OCI-LY1 (cell line): Measurements from ENCODE around the gene CELF4.

Source experiments
- H2AFZ ChIP-seq: fragments of 200-600 bp; sonication (generic), shearing (Covaris generic); 2 replicates; pipeline ENCODE4 v1.6.0; 2014; ENCODE audit warnings: antibody characterized with exemption, mild to moderate bottlenecking, low read length
- H3F3A ChIP-seq: fragments of 200-600 bp; sonication (generic), shearing (Covaris generic); 2 replicates; pipeline ENCODE4 v1.6.0; 2014; ENCODE audit warnings: mild to moderate bottlenecking, antibody characterized with exemption, low read length, moderate library complexity; ENCODE audit not compliant: insufficient read depth
- H3K27ac ChIP-seq: fragments of 200-600 bp; sonication (generic); 2 replicates; pipeline ENCODE4 v1.5.1; 2014; ENCODE audit warnings: low read length, mixed run types, mild to moderate bottlenecking, low read depth; ENCODE audit not compliant: poor library complexity, severe bottlenecking
- H3K27me3 ChIP-seq: fragments of 200-600 bp; sonication (generic); 2 replicates; pipeline ENCODE4 v1.6.0; 2014; ENCODE audit warnings: antibody characterized with exemption, mild to moderate bottlenecking, low read length, moderate library complexity; ENCODE audit not compliant: insufficient read depth
- H3K36me3 ChIP-seq: fragments of 200-600 bp; sonication (generic); 2 replicates; pipeline ENCODE4 v1.6.1; 2014; ENCODE audit warnings: mild to moderate bottlenecking, antibody characterized with exemption, low read length, moderate library complexity, mixed read lengths; ENCODE audit not compliant: insufficient read depth
- H3K4me1 ChIP-seq: fragments of 200-600 bp; sonication (generic); 2 replicates; pipeline ENCODE4 v1.5.1; 2014; ENCODE audit warnings: mild to moderate bottlenecking, low read length, moderate library complexity; ENCODE audit not compliant: insufficient read depth, severe bottlenecking
- H3K4me2 ChIP-seq: fragments of 200-600 bp; sonication (generic), shearing (Covaris generic); 2 replicates; pipeline ENCODE4 v1.6.1; 2014; ENCODE audit warnings: low read length
- H3K4me3 ChIP-seq: fragments of 200-600 bp; sonication (generic); 2 replicates; pipeline ENCODE4 v1.5.1; 2014; ENCODE audit warnings: low read length, low read depth, mild to moderate bottlenecking, mixed read lengths; ENCODE audit not compliant: poor library complexity, severe bottlenecking
- H3K79me2 ChIP-seq: fragments of 200-600 bp; shearing (Covaris generic); 2 replicates; pipeline ENCODE4 v1.6.1; 2016; ENCODE audit warnings: mixed run types, low read length, mixed read lengths; ENCODE audit not compliant: insufficient read depth
- H3K9ac ChIP-seq: fragments of 200-600 bp; sonication (generic), shearing (Covaris generic); 2 replicates; pipeline ENCODE4 v1.6.1; 2014; ENCODE audit warnings: mild to moderate bottlenecking, low read length, mixed read lengths
- H3K9me2 ChIP-seq: fragments of 200-600 bp; sonication (generic), shearing (Covaris generic); 2 replicates; pipeline ENCODE4 v1.6.1; 2014; ENCODE audit warnings: low read depth, mild to moderate bottlenecking, low read length, mixed read lengths
- H3K9me3 ChIP-seq: fragments of 200-600 bp; shearing (Covaris generic); 2 replicates; pipeline ENCODE4 v1.6.1; 2014; ENCODE audit warnings: low read length, mixed read lengths
- H4K20me1 ChIP-seq: fragments of 200-600 bp; sonication (generic), shearing (Covaris generic); 2 replicates; pipeline ENCODE4 v1.6.0; 2016; ENCODE audit warnings: mild to moderate bottlenecking, low read length; ENCODE audit not compliant: insufficient read depth
- CTCF ChIP-seq: fragments of 200-600 bp; sonication (generic), shearing (Covaris generic); IDR thresholded peaks from 2 replicates; pipeline ENCODE4 v1.5.1; 2017; ENCODE audit warnings: mild to moderate bottlenecking, antibody characterized with exemption, low read length, moderate library complexity, mixed read lengths
- EZH2 ChIP-seq: fragments of 200-600 bp; sonication (generic), shearing (Covaris generic); IDR thresholded peaks from 2 replicates; pipeline ENCODE4 v1.8.0; 2017; ENCODE audit warnings: borderline replicate concordance, mixed run types, mild to moderate bottlenecking, antibody characterized with exemption, low read length, moderate library complexity, mixed read lengths

CELF4 gene

GRCh38 chr18:37270666-37271052 lies 294.9 kb downstream of the CELF4 start:
- H3K4me2 ChIP-seq, result no peak overlapping the region

DNA sequence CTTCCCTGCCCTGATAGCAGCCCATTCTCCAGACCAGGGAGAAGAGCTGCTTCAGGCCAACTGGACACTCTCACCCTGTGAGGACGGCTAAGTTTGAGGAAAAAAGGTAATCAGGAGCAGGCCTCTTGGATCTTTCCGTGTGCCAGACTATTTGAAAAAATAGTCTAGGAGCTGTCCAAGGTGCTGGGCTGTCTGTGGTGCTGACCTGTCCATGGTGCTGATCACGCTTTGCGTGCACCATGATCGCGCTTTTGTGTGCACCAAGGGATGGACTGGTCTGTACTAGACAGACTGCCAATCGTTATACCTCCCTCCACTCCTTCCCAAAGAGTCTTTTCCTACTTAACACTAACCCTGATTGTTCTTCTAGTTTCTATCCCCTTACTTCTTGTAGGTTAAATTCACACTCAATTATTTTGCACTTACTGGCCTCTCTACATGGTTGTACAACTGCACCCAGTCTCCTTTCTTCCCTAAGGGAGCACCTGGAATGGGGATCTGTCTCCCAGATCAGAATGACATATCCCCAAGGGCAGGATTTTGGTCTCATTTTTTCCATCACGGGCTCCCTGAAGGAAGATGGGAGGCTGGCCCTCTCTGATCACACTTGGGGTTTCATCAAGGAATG lies 295.4 kb downstream of the CELF4 start:
- Histone ChIP-seq H3K4me1 (no peaks in the 10 kb centered on the region), H3K27me3 (no peaks in the 10 kb centered on the region), H4K20me1 (no peaks in the 10 kb centered on the region), H3K9me3 (no peaks in the 10 kb centered on the region), H3K79me2 (no peaks in the 10 kb centered on the region), H2AFZ (no peak overlapping the region), H3K27ac (no peak overlapping the region), H3K9ac (no peak overlapping the region), H3K36me3 (no peaks in the 10 kb centered on the region), H3K4me3 (no peak overlapping the region), H3K9me2 (no peaks in the 10 kb centered on the region), H3F3A (no peaks in the 10 kb centered on the region), H3K4me2 (no peak overlapping the region)
- no peak for TF ChIP-seq EZH2
- no peak for TF ChIP-seq CTCF

More at GRCh38 chr18:37270666-37271052, 294.9 kb downstream of the CELF4 start:
- Histone ChIP-seq H3K4me3 (no peak overlapping the region), H3K36me3 (no peaks in the 10 kb centered on the region), H4K20me1 (no peaks in the 10 kb centered on the region), H3K9me3 (no peaks in the 10 kb centered on the region), H3K9ac (no peak overlapping the region), H3K79me2 (no peaks in the 10 kb centered on the region), H3K4me1 (no peaks in the 10 kb centered on the region), H3K9me2 (no peaks in the 10 kb centered on the region), H3K27me3 (no peaks in the 10 kb centered on the region), H2AFZ (no peak overlapping the region), H3F3A (no peaks in the 10 kb centered on the region), H3K27ac (no peak overlapping the region)
- TF ChIP-seq CTCF (no peak), EZH2 (no peak)

DNA sequence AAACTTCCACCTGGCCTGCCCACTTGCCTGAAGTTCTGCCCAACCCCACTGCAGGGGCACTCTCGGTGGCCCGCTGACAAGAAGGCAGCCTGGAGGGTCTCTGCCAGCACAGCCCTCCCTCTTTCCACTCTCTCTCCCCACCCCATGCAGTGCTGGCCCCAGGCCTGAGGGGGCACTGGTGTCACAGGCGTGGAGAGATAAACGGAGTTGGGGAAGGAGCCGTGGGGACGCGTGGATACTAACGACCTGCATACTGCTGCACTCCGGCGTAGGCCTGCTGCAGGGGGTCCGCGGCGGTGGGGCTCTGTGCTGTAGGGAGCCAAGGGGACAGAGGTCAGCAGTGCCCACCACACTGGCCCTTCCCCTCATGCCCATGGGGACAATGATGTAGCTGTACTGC lies 299.3 kb downstream of the CELF4 start:
- H2AFZ ChIP-seq, result no peak overlapping the region

More for the DNA sequence above, 299.3 kb downstream of the CELF4 start:
- Histone ChIP-seq H4K20me1 (no peaks in the 10 kb centered on the region), H3F3A (no peaks in the 10 kb centered on the region), H3K36me3 (no peaks in the 10 kb centered on the region), H3K9me3 (no peaks in the 10 kb centered on the region), H3K9ac (no peak overlapping the region), H3K79me2 (no peaks in the 10 kb centered on the region), H3K27me3 (no peaks in the 10 kb centered on the region), H3K9me2 (no peaks in the 10 kb centered on the region), H3K27ac (no peak overlapping the region), H3K4me2 (no peak overlapping the region), H3K4me1 (no peaks in the 10 kb centered on the region), H3K4me3 (no peak overlapping the region)
- TF ChIP-seq CTCF (peak; percentile 26; the same call in 1 of the 2 replicates), EZH2 (no peak)
